Hepatic stellate cell (primary cell): ENCODE measurements around the gene MGARP.
"Not testable (repeated sequence)": the region's sequence is repeated elsewhere in the genome, so short reads cannot be mapped to it uniquely, and the experiment has no call there.

ENCODE experiments used
- DNase-seq: peaks from one replicate; pipeline ENCODE4 v3.0.0; 2011; ENCODE audit warnings: low spot score

MGARP gene

GRCh38 chr4:139295206-139295941, 15.3 kb upstream of the MGARP start:
- DNase-seq = peak; percentile 89

GRCh38 chr4:139286186-139286698, 6.2 kb upstream of the MGARP start:
- DNase-seq = no peak

DNA sequence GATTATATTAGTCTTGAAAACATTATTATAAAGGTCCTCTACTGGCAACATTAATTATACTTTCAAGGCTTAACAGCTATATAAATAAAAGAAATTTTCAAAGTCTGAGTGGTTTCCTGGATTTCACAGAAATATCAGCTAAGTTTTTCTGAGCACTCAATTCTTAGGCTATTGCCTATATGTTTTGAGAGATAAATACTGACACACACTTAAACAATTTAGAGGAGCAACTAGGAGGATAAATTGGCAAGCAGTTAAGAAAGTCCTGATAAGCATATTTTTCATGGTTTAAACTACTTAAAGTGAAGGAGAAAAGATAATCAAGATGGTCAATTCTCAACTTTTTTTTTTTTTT, 2.7 kb upstream of the MGARP start:
- DNase-seq = peak; percentile 14

DNA sequence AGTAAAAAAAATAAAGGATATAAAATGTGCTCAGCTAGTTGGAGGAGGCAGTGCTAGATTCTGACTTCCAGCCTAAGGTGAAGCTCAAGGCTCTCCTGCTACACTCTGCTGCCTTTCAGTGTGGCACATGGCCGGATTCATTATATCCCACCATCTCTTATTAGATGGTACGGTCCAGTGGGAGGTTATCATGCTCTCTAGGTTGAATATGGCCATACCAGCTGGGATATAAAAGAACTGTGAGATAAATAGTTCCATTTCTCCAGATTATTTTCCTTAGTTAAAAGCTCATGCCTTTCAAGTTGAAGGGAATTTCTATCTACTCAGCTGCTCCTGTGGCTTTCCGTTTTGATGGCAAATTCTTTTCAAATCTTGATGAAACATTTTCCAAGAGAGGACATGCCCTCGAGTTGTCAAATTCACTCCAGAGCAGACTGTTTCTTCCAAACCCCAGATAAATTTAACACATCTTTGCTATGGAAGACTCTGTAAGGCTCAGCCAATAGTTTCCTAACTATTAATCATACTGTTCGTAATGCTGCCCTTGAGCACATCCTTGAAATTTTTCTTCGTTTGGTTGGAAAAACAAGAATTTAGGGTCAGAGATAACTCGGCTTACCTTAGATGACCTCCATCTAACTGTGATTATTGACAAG, 2.2 kb upstream of the MGARP start:
- DNase-seq = peak; percentile 30

DNA sequence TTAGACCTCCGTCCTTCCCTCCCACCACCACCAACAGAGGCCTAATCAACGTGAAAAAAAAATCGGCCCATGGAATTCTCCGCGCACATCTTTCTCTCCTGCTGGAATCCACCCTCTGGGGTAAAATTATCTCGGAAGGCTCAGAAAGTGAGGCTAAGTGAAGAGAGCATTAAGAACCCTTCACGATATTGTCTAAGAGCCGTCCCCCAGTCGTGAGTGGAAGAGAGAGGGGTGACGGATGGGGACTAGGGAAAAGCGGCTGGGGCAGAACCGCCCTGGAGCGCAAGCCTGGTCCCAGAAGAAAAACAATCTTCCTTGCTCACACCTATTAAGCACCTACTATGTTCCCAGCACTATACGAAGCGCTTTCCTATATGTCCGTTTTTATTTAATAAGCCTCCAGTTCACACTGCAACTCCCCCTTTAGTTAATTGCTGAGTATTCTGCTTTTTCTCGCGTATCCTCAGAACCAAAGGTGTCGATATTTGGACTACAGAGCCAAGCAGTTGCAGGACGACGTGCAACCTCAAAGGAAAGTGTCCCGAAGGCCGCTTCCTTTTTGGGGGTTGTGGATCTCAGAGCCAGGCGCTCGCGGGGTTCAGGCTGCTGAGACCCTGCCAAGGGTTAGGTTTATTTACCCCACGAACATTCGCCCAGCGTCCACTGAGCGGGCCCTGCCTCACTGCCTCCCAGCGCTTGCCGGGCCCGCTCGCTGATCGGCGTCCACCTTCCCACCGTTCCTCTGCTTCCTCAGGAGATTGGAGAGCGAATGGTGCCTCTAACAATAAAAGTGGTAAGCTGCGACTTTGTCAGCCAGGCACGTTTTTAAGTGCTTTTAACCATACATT, 889 bp downstream of the MGARP start:
- DNase-seq = no peak

GRCh38 chr4:139278485-139278884, 1.5 kb downstream of the MGARP start:
- DNase-seq = no peak

DNA sequence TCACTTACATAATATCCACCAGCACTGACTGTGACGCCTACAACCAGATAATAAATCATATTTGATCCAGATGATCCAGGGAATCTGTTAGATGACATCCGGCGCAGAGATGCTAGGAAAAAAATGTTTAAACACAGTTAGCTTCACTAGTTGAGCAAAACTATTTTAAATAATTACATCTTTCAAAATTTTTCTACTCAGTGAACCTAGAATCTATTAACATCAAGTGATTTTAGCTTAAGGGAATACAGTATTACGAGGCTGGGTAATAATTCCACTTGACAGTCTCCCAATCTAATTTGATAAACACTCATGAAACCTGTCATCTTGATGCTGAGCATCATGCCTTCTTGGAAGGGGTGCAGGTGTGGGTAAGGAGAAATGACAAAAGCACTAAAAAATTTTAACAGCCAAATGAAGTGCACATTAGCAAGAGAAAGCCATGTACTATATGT, 4.7 kb downstream of the MGARP start:
- no peak for DNase-seq

DNA sequence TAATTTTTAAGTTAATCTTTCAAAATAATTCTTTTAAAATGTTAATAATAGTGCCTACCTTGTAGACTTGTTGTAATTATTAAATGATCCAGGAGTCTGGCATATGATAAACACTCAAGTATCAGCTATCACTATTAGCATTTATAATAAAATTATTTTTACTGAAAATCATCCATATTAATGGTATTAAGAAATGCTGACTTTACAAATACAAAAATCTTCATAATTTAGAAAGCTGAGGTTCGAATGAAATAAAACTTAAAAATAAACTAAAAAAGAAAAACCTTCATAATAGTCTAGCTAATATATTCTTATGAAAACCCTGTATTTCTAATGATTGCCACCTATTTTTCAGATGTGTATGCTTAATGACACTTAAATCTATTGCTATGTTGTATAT, 5.2 kb downstream of the MGARP start:
- no peak for DNase-seq

DNA sequence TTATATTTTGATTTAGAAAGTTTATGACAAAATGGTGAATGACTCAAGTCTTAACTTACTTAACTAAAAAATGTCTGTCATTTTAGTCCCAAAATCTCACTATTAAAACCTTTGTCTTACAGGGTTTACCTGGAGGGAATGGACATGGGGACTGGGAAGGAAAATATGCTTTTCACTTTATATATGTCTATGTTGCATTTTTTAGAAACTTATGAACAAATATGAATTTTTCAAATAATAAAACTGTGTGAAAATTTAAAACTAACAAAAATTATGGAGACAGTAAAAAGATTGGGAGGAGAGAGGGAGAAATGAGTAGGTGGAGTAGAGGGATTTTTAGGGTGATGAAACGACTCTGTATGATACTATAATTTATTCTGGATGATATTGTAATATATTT, 6.2 kb downstream of the MGARP start:
- no peak for DNase-seq

DNA sequence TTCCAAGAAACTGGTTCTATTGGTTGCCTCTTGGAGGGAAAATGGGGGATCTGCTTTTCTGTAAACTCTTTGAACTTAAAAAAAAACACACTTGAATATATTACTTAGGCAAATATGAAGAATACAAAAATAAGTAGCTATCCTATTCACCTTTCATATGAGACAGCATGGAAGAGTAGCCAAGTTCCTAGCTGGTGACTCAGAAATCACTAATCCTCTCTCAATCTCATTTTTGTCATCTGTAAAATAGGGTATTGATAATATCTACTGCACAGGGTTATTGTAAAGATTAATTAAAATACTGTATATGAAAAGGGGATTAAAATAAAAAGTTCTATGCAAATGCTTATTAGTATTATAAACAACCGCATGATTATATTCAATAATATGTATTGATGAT, 12.7 kb downstream of the MGARP start:
- no peak for DNase-seq

GRCh38 chr4:139266583-139267257, 13.3 kb downstream of the MGARP start:
- peak; percentile 69 for DNase-seq

GRCh38 chr4:139266208-139266582, 13.8 kb downstream of the MGARP start:
- no peak for DNase-seq

- no peak for DNase-seq
Observed at GRCh38 chr4:139265654-139266053, 14.4 kb downstream of the MGARP start.

DNA sequence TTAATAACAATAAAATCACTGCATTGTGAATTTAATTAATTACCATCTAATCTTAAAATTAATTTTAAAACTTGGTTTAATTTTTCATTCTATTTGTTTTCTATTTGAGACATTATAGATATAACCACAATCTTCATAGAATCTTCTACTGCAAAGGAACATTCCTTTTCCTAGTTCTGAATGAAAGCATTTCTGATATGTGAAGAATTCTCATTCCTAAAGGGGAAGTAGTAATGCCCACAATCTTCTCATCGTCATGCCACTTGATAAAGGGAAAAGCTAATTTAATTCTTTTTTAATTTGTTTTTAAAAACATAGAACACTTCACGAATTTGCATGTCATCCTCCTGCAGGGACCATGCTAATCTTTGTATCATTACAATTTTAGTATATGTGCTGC, 23.7 kb downstream of the MGARP start:
- DNase-seq = no peak

GRCh38 chr4:139255581-139255980, 24.4 kb downstream of the MGARP start:
- not testable (repeated sequence) for DNase-seq

GRCh38 chr4:139253713-139254112, 26.3 kb downstream of the MGARP start:
- DNase-seq = no peak

DNA sequence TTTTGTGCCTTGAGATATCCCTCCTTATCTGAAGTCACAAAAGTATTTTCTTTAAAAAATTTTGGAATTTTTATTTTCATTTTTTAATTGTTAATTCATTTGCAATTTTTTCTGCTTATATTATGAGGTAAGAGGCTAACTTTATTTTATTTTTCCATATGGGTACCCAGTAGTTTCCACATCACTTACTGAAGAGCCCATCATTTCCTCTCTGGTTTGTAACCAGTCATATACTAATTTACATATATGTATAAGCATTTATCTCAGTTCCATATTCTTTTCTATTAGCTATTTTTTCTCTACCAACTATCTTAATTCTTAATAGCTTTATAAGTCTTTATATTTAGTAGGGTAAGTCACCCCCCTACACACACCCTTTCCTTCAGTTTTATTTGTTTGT, 27.0 kb downstream of the MGARP start:
- DNase-seq = no peak

GRCh38 chr4:139247700-139248238, 32.3 kb downstream of the MGARP start:
- DNase-seq = no peak

GRCh38 chr4:139247241-139247640, 32.8 kb downstream of the MGARP start:
- no peak for DNase-seq

GRCh38 chr4:139246166-139246565, 33.9 kb downstream of the MGARP start:
- no peak for DNase-seq

DNA sequence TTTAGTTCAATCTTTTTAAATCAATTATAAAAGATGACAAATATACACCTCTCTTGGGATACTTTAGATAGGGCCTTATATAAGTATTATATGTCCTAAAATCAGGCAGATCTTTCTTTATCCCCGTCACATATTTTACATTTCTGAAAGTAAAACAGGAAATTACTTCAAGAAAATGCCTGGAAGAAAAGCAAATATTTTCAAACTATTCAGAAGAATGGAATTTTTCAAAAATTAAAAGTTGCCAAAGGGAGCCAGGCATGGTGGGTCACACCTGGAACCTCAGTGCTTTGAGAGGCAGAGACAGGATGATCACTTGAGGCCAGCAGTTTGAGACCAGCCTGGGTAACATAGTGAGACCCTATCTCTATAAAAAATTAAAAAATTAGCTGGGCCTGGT, 34.4 kb downstream of the MGARP start:
- no peak for DNase-seq
